ENCODE measurements around the gene MAFB. TPM values are rescaled to one million over a fixed set of nuclear protein-coding genes. Genes with fewer than 3 reads are reported as not detected.

MAFB gene
- total RNA-seq, 3 donors from 2014 or later: 3.8 to 17.9 (median 17.7) TPM

DNA sequence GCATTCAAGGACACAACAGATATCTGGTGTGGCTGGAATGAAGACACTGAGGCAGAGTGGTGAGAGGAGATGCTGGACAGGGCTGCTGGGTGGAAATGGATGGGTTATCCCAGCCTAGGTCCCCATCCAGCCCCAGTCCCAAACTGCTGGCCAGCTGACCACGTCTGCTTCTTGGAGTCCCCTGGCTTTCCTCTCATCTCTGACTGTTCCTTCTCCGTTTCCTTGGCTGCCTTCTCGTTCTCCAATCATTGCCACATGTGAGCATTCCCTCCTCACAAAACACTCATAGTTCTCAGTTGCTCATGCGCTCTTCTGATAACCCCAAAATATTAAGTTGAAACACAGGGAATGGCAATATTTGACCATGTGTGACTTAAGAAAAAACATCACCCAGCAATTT, 31.5 kb downstream of the MAFB start:
- TF ChIP-seq, protein P1, sequence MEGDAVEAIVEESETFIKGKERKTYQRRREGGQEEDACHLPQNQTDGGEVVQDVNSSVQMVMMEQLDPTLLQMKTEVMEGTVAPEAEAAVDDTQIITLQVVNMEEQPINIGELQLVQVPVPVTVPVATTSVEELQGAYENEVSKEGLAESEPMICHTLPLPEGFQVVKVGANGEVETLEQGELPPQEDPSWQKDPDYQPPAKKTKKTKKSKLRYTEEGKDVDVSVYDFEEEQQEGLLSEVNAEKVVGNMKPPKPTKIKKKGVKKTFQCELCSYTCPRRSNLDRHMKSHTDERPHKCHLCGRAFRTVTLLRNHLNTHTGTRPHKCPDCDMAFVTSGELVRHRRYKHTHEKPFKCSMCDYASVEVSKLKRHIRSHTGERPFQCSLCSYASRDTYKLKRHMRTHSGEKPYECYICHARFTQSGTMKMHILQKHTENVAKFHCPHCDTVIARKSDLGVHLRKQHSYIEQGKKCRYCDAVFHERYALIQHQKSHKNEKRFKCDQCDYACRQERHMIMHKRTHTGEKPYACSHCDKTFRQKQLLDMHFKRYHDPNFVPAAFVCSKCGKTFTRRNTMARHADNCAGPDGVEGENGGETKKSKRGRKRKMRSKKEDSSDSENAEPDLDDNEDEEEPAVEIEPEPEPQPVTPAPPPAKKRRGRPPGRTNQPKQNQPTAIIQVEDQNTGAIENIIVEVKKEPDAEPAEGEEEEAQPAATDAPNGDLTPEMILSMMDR (IDR thresholded peaks at IDR 0.05): no peak
- Histone ChIP-seq H3K4me3 (no peak overlapping the region), H3K9me3 (no peaks in the 10 kb centered on the region), H3K4me1 (ENCODE audit: low read depth) (no peaks in the 10 kb centered on the region), H3K36me3 (ENCODE audit: low read depth) (no peaks in the 10 kb centered on the region)
- ATAC-seq: no peak
- intact Hi-C loops (cut with DNase I, micrococcal nuclease): no loop called here
- no peak for DNase-seq

DNA sequence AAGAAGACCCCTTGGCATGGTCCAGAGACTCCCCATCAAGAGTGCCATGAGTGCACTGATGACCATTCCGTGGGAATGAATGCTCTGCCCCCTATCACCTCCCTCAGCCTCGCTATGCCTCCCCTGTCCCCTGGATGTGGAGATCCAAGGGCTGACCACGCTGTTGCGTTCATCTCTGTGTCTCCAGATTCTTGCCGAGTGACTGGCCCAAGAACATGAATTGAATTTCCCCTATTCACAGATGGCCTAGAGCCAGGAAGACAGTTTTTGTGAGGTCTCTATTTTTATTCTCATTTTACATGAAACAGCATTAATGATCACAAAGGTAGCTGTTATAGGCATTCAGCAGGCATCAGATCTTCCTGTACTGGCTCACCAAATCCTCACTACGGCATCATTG, 33.6 kb downstream of the MAFB start:
- TF ChIP-seq, protein P1 (IDR thresholded peaks at IDR 0.05): no peak
- no peaks in the 10 kb centered on the region for H3K4me1 ChIP-seq (ENCODE audit: low read depth)
- no peaks in the 10 kb centered on the region for H3K9me3 ChIP-seq
- no peak overlapping the region for H3K4me3 ChIP-seq
- ATAC-seq (no peak), DNase-seq (no peak)
- no peaks in the 10 kb centered on the region for H3K36me3 ChIP-seq (ENCODE audit: low read depth)
- intact Hi-C loops (cut with DNase I, micrococcal nuclease): no loop called here

DNA sequence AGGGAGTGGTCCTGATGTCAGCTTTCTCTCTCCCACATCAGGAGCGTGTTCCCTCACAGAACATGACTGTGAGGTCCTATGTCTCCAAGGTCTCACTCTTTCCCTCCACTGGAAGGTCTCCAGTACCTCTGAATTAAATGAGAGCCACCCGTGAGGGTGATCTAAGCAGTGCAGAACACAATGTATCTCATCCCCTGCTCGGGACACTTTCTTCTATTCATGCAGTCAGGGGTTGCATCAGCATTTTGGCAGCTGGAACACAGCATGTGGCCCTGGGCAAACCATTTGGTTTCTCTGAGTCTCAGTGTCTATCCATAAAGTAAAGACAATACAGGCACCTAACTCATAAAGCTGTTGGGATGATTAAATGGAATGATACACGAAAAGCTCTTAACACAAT, 34.2 kb downstream of the MAFB start:
- Histone ChIP-seq H3K4me3 (no peak overlapping the region), H3K4me1 (ENCODE audit: low read depth) (no peaks in the 10 kb centered on the region), H3K9me3 (no peaks in the 10 kb centered on the region), H3K36me3 (ENCODE audit: low read depth) (no peaks in the 10 kb centered on the region)
- intact Hi-C loops (cut with DNase I, micrococcal nuclease): no loop called here
- ATAC-seq: no peak
- TF ChIP-seq, protein P1 (IDR thresholded peaks at IDR 0.05): no peak
- DNase-seq: no peak

DNA sequence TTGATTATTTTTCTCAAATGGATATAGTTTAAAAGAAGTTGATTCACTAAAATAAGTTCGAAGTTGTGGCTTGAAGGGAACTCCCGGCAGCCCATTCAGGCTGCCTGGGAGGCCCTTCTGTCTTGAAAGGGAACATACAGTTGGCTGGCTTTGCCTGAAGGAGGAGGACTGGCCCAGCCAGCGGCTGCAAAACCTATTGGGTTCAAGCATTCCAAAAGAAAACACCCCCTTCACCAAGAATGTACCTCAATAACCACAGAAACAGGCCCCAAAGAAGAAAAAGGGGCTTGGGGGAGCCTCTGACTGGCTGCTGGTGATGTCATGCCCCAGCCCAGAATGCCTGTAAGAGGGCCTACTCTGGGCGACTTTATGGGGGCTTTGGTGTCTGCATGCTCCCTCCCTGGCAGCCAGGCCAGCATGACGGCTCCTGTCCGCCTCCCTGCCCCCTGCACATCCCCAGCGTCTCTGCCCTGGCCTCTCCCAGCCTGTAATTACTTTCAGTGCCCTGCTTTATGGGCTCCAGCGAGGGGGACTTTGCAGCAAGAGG, 36.5 kb downstream of the MAFB start:
- Histone ChIP-seq H3K9me3 (no peaks in the 10 kb centered on the region), H3K36me3 (ENCODE audit: low read depth) (no peaks in the 10 kb centered on the region), H3K4me1 (ENCODE audit: low read depth) (no peaks in the 10 kb centered on the region), H3K4me3 (no peak overlapping the region)
- intact Hi-C loops (cut with DNase I, micrococcal nuclease): no loop called here
- ATAC-seq: no peak
- DNase-seq: no peak
- TF ChIP-seq, protein P1 (IDR thresholded peaks at IDR 0.05): no peak

DNA sequence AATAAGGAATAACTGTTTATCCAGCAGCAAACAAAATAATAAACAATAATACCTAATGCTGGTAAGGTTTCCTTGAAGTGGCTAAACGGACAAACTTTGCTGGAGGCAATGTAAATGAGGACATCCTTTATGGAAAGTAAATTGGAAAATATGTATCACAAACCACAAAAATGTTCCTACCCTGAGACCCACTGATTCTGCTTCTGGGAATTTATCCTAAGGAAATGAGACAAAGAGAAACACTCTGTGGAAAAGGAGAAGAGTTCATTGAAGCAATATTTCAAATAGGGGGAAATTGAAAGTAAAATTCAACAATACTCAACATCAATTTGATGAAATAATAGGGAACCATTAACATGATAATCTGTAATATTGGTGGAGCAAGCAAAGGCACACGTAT, 37.9 kb downstream of the MAFB start:
- H3K36me3 ChIP-seq (ENCODE audit: low read depth): no peaks in the 10 kb centered on the region
- TF ChIP-seq, protein P1 (IDR thresholded peaks at IDR 0.05): no peak
- DNase-seq: no peak
- ATAC-seq: no peak
- intact Hi-C loops (cut with DNase I, micrococcal nuclease): no loop called here
- H3K4me3 ChIP-seq: no peak overlapping the region
- H3K4me1 ChIP-seq (ENCODE audit: low read depth): no peaks in the 10 kb centered on the region
- no peaks in the 10 kb centered on the region for H3K9me3 ChIP-seq

DNA sequence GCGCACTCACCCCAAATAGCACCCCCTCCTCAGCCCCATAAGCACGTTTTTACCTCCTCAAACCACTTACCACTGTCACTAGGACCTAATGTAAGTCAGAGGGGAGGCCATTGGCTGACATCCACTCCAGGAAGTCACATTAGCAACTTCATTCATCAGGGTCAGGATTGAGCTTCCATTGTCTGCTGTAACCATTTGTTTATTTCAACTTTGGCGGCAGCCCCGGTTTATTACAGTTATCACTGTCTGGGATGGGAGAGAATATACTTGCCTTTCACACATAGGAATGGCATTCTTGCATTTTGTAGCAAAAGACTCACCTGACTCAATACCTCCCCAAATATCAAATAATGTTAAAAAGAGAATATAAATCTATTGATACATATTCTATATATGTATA, 38.3 kb downstream of the MAFB start:
- intact Hi-C loops (cut with DNase I, micrococcal nuclease): no loop called here
- ATAC-seq (no peak), DNase-seq (no peak)
- no peak overlapping the region for H3K4me3 ChIP-seq
- TF ChIP-seq, protein P1 (IDR thresholded peaks at IDR 0.05): no peak
- no peaks in the 10 kb centered on the region for H3K4me1 ChIP-seq (ENCODE audit: low read depth)
- no peaks in the 10 kb centered on the region for H3K9me3 ChIP-seq
- H3K36me3 ChIP-seq (ENCODE audit: low read depth): no peaks in the 10 kb centered on the region

All from mucosa of descending colon (tissue), 3 donors.